Body of pancreas (tissue), 4 donors: ENCODE data around the gene CCDC12.

Experiments used
- CTCF ChIP-seq, 7 experiments: fragments of 450-650 bp in 4 of 7; fragments of 200-600 bp in 3 of 7; sonication (generic) in 3 of 7; IDR thresholded peaks; one replicate each; pipeline ENCODE4 v1.5.1; 2016 to 2019; ENCODE audit warnings: antibody characterized with exemption in 7 of 7
- POLR2A ChIP-seq, 3 donors: fragments of 450-650 bp; IDR thresholded peaks; one replicate each; pipeline ENCODE4 v1.6.1; 2016; ENCODE audit warnings: antibody characterized with exemption in 3 of 3, mild to moderate bottlenecking in 2 of 3

DNA sequence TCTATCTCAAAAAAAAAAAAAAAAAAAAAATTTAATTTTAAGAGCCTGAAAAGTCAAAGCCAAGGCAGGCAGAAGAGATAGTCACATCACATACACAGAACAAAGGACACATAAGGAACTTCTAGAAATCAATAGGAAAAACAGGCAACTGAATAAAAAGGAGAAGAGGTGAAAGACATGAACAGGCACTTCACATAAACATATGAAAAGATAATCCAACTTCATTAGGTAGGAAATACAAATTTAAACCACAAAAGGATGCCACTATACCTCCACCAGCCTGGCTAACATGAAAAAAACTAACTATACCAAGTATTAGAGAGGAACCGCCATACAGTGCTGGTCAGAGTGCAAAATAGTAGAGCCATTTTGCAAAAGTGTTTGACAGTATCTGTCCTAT is 14.1 kb downstream of the CCDC12 start:
- TF ChIP-seq CTCF (IDR thresholded peaks at IDR 0.05) (no peak), POLR2A (IDR thresholded peaks at IDR 0.05) (no peak)
